GM23248 (cell line): ENCODE results near the gene GRIK3.

ENCODE experiments used
- EZH2 ChIP-seq: fragments of 200-600 bp; sonication (generic); IDR thresholded peaks from 2 replicates; pipeline ENCODE4 v1.6.1; 2018; ENCODE audit warnings: antibody characterized with exemption, mild to moderate bottlenecking; ENCODE audit not compliant: insufficient read depth, poor library complexity, severe bottlenecking
- EZH2phosphoT487 ChIP-seq: fragments of 200-600 bp; sonication (generic); IDR thresholded peaks from 2 replicates; pipeline ENCODE4 v1.6.1; 2018; ENCODE audit warnings: antibody characterized with exemption, moderate library complexity, mild to moderate bottlenecking, low read depth; ENCODE audit not compliant: insufficient read depth

DNA sequence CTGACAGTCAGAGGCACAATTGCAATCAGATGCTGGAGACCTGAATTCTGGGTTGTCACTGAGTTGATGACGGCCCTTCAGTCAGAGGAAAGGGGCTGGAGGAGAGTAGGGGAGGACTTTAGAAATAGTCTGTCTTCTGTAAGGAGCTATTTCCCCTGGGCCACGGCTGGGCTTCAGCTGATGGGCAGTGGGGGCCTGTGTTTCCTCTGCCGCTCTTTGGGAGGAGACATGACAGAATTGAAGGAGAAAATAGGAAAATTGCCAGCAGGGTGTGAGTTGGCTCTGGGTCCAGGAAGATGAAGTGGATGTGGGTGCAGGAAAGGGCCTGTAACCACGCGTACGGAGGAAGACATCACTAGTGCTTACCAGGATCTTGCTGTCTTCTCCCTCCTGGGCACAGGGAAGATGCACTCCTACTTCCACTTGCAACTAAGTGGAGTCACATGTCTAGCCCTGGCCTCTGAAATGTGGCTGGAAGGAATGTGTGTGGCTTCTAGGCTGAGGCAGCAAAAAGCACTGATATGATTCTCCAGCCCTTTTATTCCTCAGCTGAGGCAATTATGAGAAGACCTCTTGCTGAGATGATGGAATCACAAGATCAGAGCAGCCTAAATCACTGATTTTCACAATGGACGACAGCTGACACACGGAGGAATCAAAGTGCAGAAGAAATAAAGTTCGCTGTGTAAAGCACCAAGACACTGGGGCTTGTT is 250.0 kb downstream of the GRIK3 start:
- TF ChIP-seq EZH2phosphoT487 (no peak), EZH2 (no peak)
